ENCODE results near the gene WASF2. TPM values are rescaled to one million over a fixed set of nuclear protein-coding genes. Genes with fewer than 3 reads are reported as not detected.

WASF2 gene, protein sequence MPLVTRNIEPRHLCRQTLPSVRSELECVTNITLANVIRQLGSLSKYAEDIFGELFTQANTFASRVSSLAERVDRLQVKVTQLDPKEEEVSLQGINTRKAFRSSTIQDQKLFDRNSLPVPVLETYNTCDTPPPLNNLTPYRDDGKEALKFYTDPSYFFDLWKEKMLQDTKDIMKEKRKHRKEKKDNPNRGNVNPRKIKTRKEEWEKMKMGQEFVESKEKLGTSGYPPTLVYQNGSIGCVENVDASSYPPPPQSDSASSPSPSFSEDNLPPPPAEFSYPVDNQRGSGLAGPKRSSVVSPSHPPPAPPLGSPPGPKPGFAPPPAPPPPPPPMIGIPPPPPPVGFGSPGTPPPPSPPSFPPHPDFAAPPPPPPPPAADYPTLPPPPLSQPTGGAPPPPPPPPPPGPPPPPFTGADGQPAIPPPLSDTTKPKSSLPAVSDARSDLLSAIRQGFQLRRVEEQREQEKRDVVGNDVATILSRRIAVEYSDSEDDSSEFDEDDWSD
- 13.5 and 14.2 TPM in 2 replicates for total RNA-seq

DNA sequence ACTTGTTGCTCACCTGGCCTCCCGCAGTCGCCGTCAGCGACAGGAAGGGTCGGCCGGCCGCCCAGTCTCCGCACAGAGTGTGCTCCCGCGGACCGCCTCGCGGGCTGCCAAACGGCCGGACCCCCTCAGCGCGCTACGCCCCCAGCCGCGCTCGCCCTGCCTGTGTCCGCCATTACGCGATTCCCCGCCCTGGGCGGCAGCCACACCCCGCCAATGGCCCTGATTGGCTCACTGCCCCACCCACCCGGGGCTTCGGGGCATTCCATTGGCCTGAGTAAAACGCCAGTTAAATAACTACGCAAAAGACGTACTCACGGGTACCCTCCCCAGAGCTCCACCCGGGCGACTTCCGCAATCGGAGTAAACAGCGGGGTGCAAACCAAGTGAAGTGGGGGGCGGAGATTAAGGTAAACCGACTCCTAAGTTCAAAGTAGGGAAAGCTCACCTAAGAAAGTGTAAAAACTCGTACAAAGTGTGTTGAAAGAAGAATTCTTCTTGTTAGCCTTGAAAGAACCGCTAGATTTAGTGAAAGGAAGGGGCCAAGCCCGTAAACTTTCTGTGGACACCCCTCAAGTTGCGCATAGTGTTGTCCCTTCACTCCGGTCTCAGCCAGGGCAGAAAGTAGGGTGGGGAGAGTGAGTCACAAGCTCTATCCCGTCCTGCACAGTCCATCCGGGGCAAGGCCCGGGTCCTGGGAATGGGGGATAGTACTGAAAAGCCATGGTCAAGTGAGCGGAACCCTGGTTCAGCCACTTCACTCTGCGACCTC is at the start of gene WASF2:
Gene WASF2 (minus strand): TSS at position 195 of the 769 bp plus-strand sequence. CDS start 61,277 bp downstream, outside the sequence.

DNA sequence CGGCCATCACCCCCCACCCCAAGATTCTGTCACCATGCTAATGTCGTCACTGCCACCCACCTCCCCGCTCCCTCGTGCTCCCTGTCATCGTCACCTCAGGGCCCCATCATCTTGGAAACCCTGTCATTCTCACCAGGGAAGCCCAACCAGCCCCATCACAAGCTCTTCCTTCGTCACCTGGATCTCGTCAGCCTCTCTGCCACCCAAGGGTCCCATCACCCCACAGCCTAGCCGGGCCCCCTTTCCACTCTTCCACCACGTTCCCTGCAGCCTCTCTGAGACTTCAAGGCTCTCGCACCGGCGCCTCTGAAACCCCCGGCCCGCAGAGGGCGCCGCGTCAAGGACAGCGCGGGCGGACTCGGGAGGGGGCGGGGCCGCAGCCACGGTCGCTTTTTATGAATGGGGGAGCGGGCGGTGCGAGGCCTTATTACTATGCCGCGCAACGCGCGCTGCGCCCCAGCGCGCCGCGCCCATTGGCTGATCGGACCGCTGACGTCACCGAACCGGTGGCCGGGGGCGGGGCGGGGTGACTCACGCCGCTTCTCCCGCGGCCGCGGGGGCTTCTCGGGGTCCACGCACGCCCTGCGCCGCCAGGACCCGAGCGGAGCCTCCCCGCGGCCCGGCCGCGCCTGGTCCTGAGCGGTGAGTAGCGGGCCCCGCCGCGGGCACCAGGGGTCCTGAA is 97.7 kb downstream of the WASF2 start, which contains the start of gene GPR3:
Gene GPR3 (plus strand): TSS at position 527 of the 682 bp plus-strand sequence. CDS start 1,177 bp downstream, outside the sequence.

DNA sequence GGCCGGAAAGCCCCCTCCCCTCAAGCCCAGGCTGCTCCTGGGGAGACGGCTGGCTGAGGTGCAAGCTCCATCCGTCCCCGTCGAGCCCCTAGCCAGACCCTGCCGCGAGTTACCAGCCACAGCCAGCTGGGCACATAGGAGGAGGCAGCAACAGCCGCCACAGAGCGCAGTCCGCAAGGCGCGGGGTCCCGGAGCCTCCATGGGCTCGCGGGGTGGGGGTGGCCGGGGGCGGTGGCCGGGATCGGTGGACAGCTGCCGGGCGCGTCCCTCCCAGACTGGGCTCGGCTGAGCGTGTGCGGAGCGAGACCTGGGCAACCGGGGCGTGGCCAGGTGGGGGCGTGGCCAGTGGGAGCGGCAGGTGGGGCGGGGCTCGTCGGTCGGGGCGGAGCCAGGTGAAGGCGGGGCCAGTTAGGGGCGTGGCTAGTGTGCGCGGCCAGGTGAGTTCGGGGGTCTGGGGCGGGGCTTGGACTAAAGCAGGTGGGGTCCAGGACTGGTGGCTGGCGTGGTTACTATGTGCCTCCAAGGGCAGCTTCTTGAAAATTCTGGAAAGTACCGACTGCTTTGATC is 106.8 kb downstream of the WASF2 start, which contains the start of gene CD164L2:
Gene CD164L2 (minus strand): TSS at position 295 of the 567 bp plus-strand sequence. CDS start 94 bp downstream, at position 201.

DNA sequence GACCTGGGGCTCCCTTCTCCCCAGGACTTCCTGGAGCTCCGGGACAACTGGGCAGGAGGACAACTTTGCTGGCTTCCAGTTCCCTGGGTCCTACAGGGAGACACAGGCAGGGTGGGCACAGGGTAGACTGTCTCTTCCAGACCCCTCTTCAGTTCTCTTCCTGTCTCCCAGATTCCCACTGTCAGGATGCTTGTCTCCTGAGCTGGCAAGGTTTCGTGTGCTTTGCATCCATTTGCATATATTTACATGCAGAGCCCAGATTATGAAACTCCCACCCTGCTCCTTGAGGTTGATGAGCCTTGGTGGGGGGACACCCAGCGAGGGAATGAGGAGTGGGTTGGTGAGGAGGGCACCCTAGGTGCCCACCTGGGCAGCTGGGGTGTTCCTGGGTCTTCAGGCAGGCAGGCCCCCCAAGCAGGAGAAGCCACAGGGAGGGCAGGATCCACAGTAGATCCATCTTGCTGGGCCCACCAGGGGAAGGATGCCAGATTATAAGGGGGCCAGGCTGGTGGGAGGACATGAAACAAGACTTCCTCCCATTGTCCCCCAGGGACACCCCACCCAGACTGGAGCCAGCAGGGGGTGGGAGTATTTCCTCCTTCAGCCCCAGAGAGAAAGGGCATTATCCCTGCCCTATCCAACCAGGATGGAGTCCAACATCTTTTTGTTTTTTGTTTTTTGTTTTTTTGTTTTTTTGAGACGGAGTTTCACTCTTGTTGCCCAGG is 115.4 kb downstream of the WASF2 start, which contains the start of gene FCN3:
Gene FCN3 (minus strand): TSS at position 463 of the 725 bp plus-strand sequence. CDS start 6 bp downstream, at position 457.

DNA sequence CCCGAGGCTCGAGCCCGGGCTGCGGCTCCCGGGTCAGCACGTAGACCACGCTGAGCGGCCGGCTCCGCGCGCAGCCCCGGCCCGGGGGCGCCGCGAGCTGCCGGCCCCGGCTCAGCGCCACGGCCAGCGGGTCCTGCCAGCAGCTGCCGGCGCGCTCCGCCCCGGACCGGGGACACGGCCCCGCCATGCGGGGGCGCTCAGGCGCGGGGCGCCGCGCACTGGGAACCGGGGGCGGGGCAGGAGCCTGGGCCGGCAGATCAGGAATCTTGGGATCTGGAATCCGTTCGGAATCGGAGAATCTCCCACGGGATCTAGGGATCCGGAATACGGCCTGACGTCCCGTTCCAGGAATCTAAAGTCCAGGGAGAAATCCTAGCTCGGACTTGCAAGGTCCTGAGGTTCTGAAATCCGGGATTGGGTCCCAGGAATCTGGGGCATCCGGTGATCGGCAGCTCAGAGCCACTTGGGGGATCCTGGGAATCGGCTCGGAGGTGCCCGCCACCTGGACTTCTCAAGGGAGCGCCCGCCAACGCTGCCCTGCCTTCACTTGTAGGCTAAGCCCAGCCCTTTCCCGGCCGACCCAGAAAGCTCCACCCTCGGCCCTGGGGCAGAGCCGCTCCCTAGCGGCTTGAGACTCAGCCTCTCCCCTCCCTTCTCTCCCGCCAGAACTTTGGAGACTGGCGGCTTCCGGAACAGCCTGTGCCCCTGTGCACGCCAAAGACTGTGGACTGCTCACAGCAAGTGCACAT is 123.4 kb downstream of the WASF2 start, which contains the start of gene MAP3K6:
Gene MAP3K6 (minus strand): TSS at position 551 of the 749 bp plus-strand sequence. CDS start 364 bp downstream, at position 187.

Other genes starting within 250 kb of the WASF2 start
- gene TMEM222, start 168.0 kb downstream of the WASF2 start, total RNA-seq = 17.1 and 22.6 TPM in 2 replicates
- under 0.01 TPM in 1 of 2 replicates, not detected in the other for gene SYTL1, start 148.1 kb downstream of the WASF2 start, total RNA-seq
- 8.2 and 17.8 TPM in 2 replicates for gene MAP3K6, start 123.2 kb downstream of the WASF2 start, total RNA-seq
- not detected in 2 replicates for gene FCN3, start 115.3 kb downstream of the WASF2 start, total RNA-seq
- not detected in 2 replicates for gene CD164L2, start 106.8 kb downstream of the WASF2 start, total RNA-seq
- 0.56 and 0.58 TPM in 2 replicates for gene GPR3, start 97.5 kb downstream of the WASF2 start, total RNA-seq
- 4.4 and 5.6 TPM in 2 replicates for gene AHDC1, start 114.0 kb upstream of the WASF2 start, total RNA-seq
- under 0.01 TPM in 1 of 2 replicates, not detected in the other for gene FGR, start 145.0 kb upstream of the WASF2 start, total RNA-seq
- 23.6 and 107 TPM in 2 replicates for gene IFI6, start 182.0 kb upstream of the WASF2 start, total RNA-seq
- 10.5 and 14.9 TPM in 2 replicates for gene FAM76A, start 235.8 kb upstream of the WASF2 start, total RNA-seq